GM06990 (cell line): Measurements from ENCODE around the gene LTC4S.

Source experiments
- DNase-seq: peaks from one replicate; pipeline ENCODE4 v3.0.0-alpha.2; 2011; ENCODE audit not compliant: insufficient read length; ENCODE audit errors: extremely low read depth
- H3K27me3 ChIP-seq: replicated peaks from 2 replicates; pipeline ENCODE4 v1.6.0; 2011; ENCODE audit warnings: low read length; ENCODE audit not compliant: control insufficient read depth, insufficient read depth
- H3K36me3 ChIP-seq: 2 replicates; pipeline ENCODE4 v1.5.1; 2011; ENCODE audit warnings: low read length; ENCODE audit not compliant: control insufficient read depth, insufficient read depth
- H3K4me3 ChIP-seq: replicated peaks from 2 replicates; pipeline ENCODE4 v1.5.1; 2011; ENCODE audit warnings: low read depth, mild to moderate bottlenecking, control low read depth, low read length
- CTCF ChIP-seq: IDR thresholded peaks from 2 replicates; pipeline ENCODE4 v1.5.1; 2011; ENCODE audit warnings: low read length, control low read depth, mild to moderate bottlenecking, inconsistent platforms; ENCODE audit not compliant: insufficient read depth, poor library complexity, severe bottlenecking

The LTC4S gene

DNA sequence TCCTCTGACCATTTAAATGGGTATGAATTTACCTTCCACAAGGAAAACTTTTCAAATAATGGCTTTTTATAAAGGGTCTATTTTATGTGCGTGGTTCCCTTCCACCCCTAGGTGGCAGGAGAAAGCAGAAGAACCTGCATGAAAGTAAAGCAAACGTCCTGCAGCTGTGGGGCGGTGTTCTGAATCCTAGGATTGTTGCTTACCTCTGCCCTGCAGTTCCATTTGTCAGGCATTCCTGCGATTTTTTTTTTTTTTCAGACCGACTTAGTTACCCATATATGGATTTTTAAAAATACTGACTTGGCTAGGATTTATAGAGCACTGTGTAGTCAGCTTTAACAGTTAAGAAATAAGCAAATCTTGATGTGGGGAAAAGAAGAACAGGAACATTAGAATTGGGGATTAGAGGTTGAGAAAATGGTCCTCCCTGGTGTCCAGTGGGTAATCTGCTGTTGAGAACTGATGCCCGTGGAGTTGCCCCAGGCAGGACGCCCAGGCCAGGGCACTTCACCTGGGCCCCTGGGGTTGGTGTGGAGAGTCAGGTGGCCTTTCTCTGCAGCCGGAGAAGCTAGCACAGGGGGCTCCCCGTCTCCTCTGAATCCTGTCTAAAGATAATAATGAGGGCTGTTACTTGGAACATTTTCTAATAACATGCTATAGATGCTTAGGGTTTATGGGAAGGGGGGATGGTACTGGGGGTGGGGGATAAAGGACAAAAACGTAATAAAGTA, 30.4 kb upstream of the LTC4S start:
- peak; percentile 86 for TF ChIP-seq CTCF
- H3K4me3 ChIP-seq: no peak overlapping the region
- no peak for DNase-seq

DNA sequence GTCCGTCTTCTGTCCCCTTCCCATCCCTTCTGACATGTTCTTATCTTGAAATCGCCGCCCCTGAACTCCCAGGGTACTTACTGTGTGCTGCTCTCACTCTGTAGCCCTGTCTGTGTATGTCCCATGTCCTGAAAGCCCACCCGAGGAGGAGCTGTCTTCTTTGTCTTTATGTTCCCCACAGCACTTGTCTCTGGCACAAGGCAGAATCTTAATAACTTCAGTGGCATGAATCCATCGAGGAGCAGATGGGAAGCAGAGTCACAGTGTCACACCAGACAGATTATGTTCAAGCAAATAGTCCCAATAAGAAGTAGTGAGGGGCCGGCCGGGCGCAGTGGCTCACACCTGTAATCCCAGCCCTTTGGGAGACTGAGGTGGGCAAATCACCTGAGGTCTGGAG, 29.7 kb upstream of the LTC4S start:
- Histone ChIP-seq H3K27me3 (no peaks in the 10 kb centered on the region), H3K36me3 (peaks cover 22% of the 10 kb centered on the region), H3K4me3 (no peak overlapping the region)
- no peak for TF ChIP-seq CTCF
- DNase-seq: no peak

More for the DNA sequence above, 30.4 kb upstream of the LTC4S start:
- H3K36me3 ChIP-seq: peaks cover 16% of the 10 kb centered on the region
- no peaks in the 10 kb centered on the region for H3K27me3 ChIP-seq

GRCh38 chr5:179765400-179765799, 28.4 kb upstream of the LTC4S start:
- Histone ChIP-seq H3K27me3 (no peaks in the 10 kb centered on the region), H3K36me3 (peaks cover 23% of the 10 kb centered on the region), H3K4me3 (no peak overlapping the region)
- DNase-seq: no peak
- TF ChIP-seq CTCF: no peak

DNA sequence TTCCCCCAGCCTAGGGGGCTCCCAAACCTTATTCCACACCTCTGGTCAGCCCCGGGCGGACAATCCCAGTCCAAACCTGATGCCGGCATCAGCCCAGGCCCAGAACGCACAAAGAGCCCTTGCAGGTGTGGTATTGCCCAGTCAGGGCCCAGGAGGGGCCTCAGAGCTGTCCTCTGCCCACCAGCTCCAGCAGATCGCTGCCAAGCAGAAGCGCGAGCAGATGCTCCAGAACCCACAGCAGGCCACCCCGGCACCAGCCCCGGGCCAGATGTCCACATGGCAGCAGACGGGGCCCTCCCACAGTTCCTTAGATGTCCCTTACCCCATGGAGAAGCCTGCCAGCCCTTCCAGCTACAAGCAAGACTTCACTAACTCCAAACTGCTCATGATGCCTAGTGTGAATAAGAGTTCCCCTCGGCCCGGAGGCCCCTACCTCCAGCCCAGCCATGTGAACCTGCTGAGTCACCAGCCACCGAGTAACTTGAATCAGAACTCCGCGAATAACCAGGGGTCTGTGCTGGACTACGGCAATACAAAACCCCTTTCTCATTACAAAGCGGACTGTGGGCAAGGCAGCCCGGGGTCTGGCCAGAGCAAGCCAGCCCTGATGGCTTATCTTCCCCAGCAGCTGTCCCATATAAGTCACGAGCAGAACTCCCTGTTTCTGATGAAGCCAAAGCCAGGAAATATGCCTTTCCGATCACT, 27.6 kb upstream of the LTC4S start:
- no peak for TF ChIP-seq CTCF
- Histone ChIP-seq H3K4me3 (no peak overlapping the region), H3K36me3 (peaks cover 25% of the 10 kb centered on the region), H3K27me3 (no peaks in the 10 kb centered on the region)
- no peak for DNase-seq

- peaks cover 31% of the 10 kb centered on the region for H3K36me3 ChIP-seq
- no peak for DNase-seq
- TF ChIP-seq CTCF: no peak
- H3K27me3 ChIP-seq: no peaks in the 10 kb centered on the region
- H3K4me3 ChIP-seq: no peak overlapping the region
Observed at GRCh38 chr5:179766726-179767455, 26.9 kb upstream of the LTC4S start.
